C4-2B (cell line): ENCODE results near the gene GRK4.

Experiments used
- CTCF ChIP-seq: fragments of 450-650 bp; conservative IDR thresholded peaks from 2 replicates; pipeline ENCODE4 v1.5.1; 2017; ENCODE audit warnings: mild to moderate bottlenecking
- ZFX ChIP-seq: fragments of 450-650 bp; IDR thresholded peaks from 2 replicates; pipeline ENCODE4 v1.6.1; 2017

DNA sequence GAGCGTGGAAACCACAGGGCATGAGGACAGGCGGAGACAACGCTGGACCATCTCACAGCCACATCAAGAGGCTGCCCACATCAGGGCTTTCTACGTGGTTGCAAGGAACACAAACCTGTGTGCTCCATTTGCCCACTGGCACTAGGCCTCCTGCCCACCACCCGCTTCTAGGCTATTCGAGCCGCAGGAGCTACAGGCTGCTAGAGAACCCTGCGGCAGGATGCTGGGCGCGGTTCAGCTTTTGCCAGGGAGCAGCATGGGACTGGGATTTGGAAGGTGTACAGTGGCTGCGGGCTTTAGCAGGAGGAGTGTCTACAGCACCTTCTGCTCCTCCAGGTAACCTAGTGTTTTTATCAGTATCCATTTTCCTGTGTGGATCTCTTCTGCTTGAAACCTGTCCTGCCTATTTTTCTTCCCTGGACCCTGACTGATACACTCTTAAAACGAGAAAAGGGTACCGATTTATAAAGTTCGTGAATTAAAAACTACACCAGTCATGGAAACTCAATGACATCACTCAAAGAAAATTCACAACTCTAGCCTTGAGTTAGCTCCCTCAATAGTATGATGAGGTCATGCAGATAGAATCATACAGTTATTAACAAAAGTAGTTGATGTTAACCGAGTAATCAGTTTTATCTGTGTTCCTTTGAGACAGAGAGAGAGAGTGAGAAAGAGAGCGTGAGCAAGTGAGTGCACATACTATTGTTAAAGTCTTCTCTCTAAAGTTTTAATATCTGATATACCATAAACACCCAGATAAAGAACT lies 13.0 kb upstream of the GRK4 start:
- no peak for TF ChIP-seq CTCF
- no peak for TF ChIP-seq ZFX
